ENCODE data around the gene PHC2. TPM values are rescaled to one million over a fixed set of nuclear protein-coding genes. Genes with fewer than 3 reads are reported as not detected.

The PHC2 gene
- total and polyA plus RNA-seq, 2 of the 13 experiments (the other 11 are each of a cell fraction or from before 2014, with no cell fraction given) = 52.5 to 84.9 TPM

GRCh38 chr1:33368431-33368830 is 62.5 kb downstream of the PHC2 start:
- WGBS (ENCODE audit: low lambda C conversion rate) = 63% methylated on average over 13 of the region's 15 CpGs
- in situ Hi-C loops (cut with HindIII; ENCODE audit: extremely low pct_ligation_motif_present, low pct_unique_long_range_greater_than_20kb) (loop anchor here (5.0 kb wide), 2 partner anchors 71 to 151 kb away; no protein-coding TSS in a partner anchor), intact Hi-C loops (cut with micrococcal nuclease; ENCODE audit: unreplicated experiment) (loop anchor here (2.0 to 10.0 kb wide), 2 partner anchors 150 to 254 kb away; no protein-coding TSS in a partner anchor)
- ChIA-PET POLR2A (no interaction called here), CTCF (ENCODE audit: low intra/inter-chr PET ratio, low total read pairs) (interaction anchor here (1.4 to 2.5 kb wide), 4 partner anchors 70 to 150 kb away, joined by 5 to 34 read pairs (median 12); no protein-coding TSS in a partner anchor)
- Histone ChIP-seq H3K36me3 (replicated peaks in 1 of 2; ENCODE audit: control insufficient read depth in 1 of 2, insufficient read depth in 2 of 2, low read length in 2 of 2) (no peaks in the 10 kb centered on the region), H3K4me3 (replicated peaks in 1 of 3; ENCODE audit: insufficient read depth in 1 of 3, low read depth in 2 of 3, low read length in 3 of 3) (no peak overlapping the region), H3K9me3 (ENCODE audit: low read length) (no peaks in the 10 kb centered on the region), H3K9ac (ENCODE audit: insufficient read depth, low read depth, low read length) (no peak overlapping the region), H3K4me2 (ENCODE audit: low read depth, low read length) (no peak overlapping the region), H2AFZ (ENCODE audit: low read length) (no peak overlapping the region), H3K27ac (ENCODE audit: extremely low read length, insufficient read depth, low read length) (no peak overlapping the region), H3K79me2 (ENCODE audit: insufficient read depth, low read length) (no peaks in the 10 kb centered on the region), H3K4me1 (ENCODE audit: insufficient read depth, low read length) (peaks cover 45% of the 10 kb centered on the region), H3K27me3 (ENCODE audit: control insufficient read depth in 1 of 2, insufficient read depth in 2 of 2, low read length in 2 of 2) (peaks cover 0 to 16% of the 10 kb centered on the region in 2 experiments; a peak in 3 of 5 replicates), H4K20me1 (ENCODE audit: insufficient read depth, low read length) (peaks cover 3% of the 10 kb centered on the region; the same call in 1 of the 2 replicates)
- no peak for ATAC-seq
- BruUV-seq (replicated peaks) = no TSS peak
- no peak for DNase-seq (ENCODE audit: low spot score)
- no peak for FAIRE-seq
- no peak for TF ChIP-seq ZNF615 (CRISPR knock-in tag; IDR thresholded peaks at IDR 0.05; ENCODE audit: borderline replicate concordance)
- TF ChIP-seq NFYB (CRISPR knock-in tag; IDR thresholded peaks at IDR 0.05) = no peak
- no peak for TF ChIP-seq MATR3 (CRISPR knock-in tag; IDR thresholded peaks at IDR 0.05)
- no peak for TF ChIP-seq ZFX (CRISPR knock-in tag; IDR thresholded peaks at IDR 0.05; ENCODE audit: low read depth)
- no peak for TF ChIP-seq NFE2 (CRISPR knock-in tag; IDR thresholded peaks at IDR 0.05)
- no peak for TF ChIP-seq IKZF4 (CRISPR knock-in tag; IDR thresholded peaks at IDR 0.05; ENCODE audit: borderline replicate concordance, low read depth, not compliant biosample characterization)
- TF ChIP-seq HNRNPK (IDR thresholded peaks at IDR 0.05; ENCODE audit: low read depth, low read length, poor library complexity, severe bottlenecking) = no peak
- TF ChIP-seq, protein P1, sequence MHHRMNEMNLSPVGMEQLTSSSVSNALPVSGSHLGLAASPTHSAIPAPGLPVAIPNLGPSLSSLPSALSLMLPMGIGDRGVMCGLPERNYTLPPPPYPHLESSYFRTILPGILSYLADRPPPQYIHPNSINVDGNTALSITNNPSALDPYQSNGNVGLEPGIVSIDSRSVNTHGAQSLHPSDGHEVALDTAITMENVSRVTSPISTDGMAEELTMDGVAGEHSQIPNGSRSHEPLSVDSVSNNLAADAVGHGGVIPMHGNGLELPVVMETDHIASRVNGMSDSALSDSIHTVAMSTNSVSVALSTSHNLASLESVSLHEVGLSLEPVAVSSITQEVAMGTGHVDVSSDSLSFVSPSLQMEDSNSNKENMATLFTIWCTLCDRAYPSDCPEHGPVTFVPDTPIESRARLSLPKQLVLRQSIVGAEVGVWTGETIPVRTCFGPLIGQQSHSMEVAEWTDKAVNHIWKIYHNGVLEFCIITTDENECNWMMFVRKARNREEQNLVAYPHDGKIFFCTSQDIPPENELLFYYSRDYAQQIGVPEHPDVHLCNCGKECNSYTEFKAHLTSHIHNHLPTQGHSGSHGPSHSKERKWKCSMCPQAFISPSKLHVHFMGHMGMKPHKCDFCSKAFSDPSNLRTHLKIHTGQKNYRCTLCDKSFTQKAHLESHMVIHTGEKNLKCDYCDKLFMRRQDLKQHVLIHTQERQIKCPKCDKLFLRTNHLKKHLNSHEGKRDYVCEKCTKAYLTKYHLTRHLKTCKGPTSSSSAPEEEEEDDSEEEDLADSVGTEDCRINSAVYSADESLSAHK (CRISPR knock-in tag; IDR thresholded peaks at IDR 0.05; ENCODE audit: borderline replicate concordance) = no peak
- TF ChIP-seq, protein P2, sequence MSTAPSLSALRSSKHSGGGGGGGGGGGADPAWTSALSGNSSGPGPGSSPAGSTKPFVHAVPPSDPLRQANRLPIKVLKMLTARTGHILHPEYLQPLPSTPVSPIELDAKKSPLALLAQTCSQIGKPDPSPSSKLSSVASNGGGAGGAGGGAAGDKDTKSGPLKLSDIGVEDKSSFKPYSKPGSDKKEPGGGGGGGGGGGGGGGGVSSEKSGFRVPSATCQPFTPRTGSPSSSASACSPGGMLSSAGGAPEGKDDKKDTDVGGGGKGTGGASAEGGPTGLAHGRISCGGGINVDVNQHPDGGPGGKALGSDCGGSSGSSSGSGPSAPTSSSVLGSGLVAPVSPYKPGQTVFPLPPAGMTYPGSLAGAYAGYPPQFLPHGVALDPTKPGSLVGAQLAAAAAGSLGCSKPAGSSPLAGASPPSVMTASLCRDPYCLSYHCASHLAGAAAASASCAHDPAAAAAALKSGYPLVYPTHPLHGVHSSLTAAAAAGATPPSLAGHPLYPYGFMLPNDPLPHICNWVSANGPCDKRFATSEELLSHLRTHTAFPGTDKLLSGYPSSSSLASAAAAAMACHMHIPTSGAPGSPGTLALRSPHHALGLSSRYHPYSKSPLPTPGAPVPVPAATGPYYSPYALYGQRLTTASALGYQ (CRISPR knock-in tag; IDR thresholded peaks at IDR 0.05) = no peak
- TF ChIP-seq RFX5 (IDR thresholded peaks at IDR 0.05; ENCODE audit: low read depth, low read length) = no peak
- no peak for TF ChIP-seq TEAD3 (CRISPR knock-in tag; optimal IDR thresholded peaks at IDR 0.05; ENCODE audit: borderline replicate concordance)
- no peak for TF ChIP-seq USF2 (IDR thresholded peaks at IDR 0.05; ENCODE audit: low read depth, low read length)
- TF ChIP-seq USF2 (CRISPR knock-in tag; IDR thresholded peaks at IDR 0.05; ENCODE audit: borderline replicate concordance) = no peak
- TF ChIP-seq, protein P3, sequence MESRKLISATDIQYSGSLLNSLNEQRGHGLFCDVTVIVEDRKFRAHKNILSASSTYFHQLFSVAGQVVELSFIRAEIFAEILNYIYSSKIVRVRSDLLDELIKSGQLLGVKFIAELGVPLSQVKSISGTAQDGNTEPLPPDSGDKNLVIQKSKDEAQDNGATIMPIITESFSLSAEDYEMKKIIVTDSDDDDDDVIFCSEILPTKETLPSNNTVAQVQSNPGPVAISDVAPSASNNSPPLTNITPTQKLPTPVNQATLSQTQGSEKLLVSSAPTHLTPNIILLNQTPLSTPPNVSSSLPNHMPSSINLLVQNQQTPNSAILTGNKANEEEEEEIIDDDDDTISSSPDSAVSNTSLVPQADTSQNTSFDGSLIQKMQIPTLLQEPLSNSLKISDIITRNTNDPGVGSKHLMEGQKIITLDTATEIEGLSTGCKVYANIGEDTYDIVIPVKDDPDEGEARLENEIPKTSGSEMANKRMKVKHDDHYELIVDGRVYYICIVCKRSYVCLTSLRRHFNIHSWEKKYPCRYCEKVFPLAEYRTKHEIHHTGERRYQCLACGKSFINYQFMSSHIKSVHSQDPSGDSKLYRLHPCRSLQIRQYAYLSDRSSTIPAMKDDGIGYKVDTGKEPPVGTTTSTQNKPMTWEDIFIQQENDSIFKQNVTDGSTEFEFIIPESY (CRISPR knock-in tag; IDR thresholded peaks at IDR 0.05) = no peak
- no peak for TF ChIP-seq SP4 (CRISPR knock-in tag; IDR thresholded peaks at IDR 0.05)
- TF ChIP-seq ZNF343 (CRISPR knock-in tag; IDR thresholded peaks at IDR 0.05) = no peak
- no peak for TF ChIP-seq BCL6 (CRISPR knock-in tag; IDR thresholded peaks at IDR 0.05)

Measured in HepG2 (cell line).